HTERT RPE-1 (cell line): Measurements from ENCODE around the gene DCLK1.

Experiments
- in situ Hi-C: fragments of 300-500 bp; cut with MboI; formaldehyde crosslinking; loops from 4 replicates; pipeline ENCODE4 v1.14.3; 2020; ENCODE audit warnings: low sequenced_read_pairs

The DCLK1 gene

GRCh38 chr13:35876601-35877000 is 254.6 kb downstream of the DCLK1 start:
- in situ Hi-C loops: no loop called here

GRCh38 chr13:35874704-35875103 is 256.5 kb downstream of the DCLK1 start:
- in situ Hi-C loops: no loop called here

DNA sequence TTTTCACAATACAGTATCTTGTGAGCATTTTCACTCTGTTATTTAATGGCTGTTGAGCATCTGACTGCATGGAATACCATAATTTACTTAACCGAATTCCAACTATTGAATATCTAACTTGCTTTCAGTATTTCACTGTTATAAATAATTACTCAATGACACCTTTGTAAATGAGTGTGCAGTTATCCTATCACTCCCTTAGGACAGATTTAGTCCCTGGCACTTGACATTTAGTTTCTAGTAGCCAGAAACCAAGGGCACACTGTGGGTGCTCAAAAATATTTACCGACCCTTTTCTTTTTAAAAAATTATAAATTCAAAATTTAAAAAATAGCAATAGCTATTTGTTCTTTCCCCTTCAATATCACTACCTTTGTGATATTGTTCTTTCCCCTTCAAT is 258.8 kb downstream of the DCLK1 start:
- in situ Hi-C loops: no loop called here

- in situ Hi-C loops: no loop called here
These were observed 259.6 kb downstream of the DCLK1 start for GRCh38 chr13:35871561-35871960.

GRCh38 chr13:35866801-35867200 is 264.4 kb downstream of the DCLK1 start:
- in situ Hi-C loops: no loop called here

- in situ Hi-C loops: no loop called here
These were observed 265.6 kb downstream of the DCLK1 start for GRCh38 chr13:35865341-35866240.

- in situ Hi-C loops: no loop called here
These were observed 270.5 kb downstream of the DCLK1 start for GRCh38 chr13:35860661-35861060.

DNA sequence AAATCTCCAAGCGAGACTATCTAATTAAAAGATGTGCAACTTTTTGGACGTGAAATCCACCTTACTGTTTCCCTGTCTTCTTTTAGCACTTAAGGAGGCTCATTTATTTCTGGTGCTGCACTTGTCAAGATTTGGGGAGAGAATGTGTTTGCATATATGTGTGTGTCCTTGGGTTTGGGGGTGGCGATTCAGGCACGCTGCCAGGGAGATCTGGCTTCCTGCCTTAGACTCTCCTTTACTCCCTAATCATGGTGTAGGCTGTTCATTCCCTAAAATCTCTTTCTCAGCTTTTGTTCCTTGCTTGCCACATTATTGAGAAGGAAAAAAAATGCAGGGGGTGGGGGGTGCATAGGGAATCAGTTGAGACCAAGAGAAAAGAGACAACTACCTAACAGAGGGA is 271.2 kb downstream of the DCLK1 start:
- in situ Hi-C loops: no loop called here

DNA sequence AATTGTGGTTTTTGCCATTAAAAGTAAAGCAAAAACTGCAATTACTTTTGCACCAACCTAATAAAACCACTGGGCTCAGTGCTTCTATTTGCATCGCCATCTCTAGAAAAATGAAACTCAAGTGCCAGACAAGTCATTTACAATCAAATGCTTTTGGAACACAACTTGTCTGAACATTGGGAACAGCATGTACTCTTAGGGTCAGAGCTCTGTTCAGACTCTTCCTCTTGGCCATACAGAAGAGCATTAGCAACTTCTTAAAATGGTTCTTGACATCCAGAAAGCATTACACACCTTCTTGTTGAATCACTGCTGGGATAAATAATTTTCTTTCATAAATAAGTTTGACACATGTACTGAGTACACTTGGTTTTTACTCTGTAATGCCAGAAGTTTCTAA is 272.5 kb downstream of the DCLK1 start:
- in situ Hi-C loops: no loop called here

DNA sequence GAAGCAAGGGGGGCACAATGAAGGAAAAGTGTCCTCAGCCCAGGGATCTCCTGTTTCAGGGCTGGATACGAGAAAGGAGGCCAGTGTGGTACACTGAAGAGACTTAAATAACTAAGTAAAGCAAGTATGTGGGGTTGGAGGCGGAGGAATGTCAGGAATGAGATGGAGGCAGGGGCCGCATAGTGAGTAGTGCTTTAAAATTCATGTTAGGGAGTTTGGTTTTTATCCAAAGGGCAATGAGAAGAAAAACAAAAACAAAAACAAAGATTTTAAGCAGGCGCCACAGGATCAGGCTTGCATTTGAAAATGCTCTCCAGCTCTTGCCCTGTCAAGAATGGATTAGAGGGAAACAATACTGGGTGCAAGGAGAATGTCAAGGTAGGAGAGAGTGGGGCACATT is 273.4 kb downstream of the DCLK1 start:
- in situ Hi-C loops: no loop called here

DNA sequence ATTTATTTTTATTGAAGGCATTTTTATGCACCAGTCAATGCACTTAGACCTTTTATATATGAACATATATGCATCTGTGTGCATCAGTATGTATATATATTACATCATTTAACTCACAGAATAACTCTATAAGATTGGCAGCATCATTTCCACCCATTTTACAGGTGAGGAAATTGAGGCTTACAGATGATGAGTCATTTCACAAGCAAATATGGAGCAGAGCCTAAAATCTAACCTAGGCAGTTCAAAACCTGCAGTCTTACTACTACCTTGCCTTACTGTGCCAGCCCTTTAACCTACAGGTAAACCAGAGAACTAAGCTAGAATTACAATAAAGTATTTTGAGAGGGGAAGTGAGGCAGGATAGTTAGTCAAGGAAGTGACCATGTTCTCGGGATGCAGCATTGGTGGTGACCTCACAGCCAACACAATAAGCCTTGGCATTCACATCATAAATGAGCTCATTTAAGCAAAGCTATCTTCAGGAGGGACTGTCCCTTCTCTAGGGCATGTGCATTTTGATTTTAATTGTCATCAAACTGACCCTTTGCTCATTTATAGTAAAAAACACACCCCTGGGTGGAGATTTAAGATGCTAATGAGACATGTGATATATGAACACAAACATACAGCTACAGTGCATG is 274.3 kb downstream of the DCLK1 start:
- in situ Hi-C loops: no loop called here

DNA sequence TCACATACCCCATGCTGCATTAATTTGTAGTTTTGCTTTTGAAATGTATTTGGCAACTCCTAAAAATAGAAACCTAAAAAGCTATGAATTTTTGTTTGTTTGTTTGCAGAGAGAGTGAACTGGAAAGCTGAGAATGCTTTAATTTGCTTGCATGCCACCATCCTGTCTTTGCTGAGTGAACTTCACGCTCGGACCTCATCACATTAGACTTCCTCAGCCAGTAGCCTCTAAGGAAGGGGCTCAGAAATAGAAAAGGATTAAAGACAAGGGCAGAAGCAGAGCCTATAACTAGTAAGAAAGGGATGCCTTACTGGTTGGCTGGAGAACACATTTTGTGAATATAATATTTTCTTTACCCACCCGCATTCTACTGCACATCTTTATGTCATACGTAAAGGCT is 275.1 kb downstream of the DCLK1 start:
- in situ Hi-C loops: no loop called here

DNA sequence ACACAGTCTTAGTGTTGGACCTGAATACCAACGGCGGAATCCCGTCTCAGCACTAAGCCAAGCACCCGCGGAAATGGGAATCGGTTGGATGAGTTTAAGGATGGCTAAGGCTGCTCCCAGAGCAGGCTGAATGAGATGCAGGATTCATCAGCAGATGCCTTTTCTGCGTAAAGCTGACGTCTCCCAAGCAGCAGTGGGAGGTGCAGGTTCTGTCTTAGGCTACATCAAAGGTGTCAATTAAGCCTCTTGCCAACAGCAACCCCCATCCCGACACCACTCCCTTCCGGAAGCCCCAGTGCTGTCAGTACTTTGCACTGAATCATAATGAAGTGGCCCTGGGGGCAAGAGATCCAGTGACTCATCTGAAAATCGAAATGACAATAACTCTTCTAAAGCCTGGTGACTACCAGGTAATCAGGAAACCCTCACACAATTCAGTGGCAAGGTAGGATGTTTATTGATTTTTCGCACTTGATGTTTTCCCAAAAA is 275.6 kb downstream of the DCLK1 start:
- in situ Hi-C loops: no loop called here

DNA sequence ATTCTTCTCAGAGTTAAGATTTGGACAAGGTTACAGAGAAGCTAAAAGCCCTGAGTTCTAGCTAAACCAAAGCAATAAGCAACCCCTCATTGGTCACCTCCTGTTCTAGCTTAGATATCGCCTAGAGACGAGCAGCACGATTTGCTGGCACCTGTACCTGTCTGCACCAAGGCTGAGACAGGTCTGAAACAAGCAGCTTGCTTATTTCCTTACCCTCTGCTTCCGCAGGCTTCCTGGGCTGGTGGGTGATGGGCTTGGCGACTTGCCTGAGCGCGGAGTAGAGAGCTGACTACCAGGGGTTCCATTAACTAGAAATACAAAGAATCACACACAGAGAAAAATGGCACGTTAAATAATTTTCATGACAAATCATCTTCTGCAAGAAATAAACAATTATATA is 276.9 kb downstream of the DCLK1 start:
- in situ Hi-C loops: no loop called here

GRCh38 chr13:35851881-35852280 is 279.3 kb downstream of the DCLK1 start:
- in situ Hi-C loops: no loop called here

DNA sequence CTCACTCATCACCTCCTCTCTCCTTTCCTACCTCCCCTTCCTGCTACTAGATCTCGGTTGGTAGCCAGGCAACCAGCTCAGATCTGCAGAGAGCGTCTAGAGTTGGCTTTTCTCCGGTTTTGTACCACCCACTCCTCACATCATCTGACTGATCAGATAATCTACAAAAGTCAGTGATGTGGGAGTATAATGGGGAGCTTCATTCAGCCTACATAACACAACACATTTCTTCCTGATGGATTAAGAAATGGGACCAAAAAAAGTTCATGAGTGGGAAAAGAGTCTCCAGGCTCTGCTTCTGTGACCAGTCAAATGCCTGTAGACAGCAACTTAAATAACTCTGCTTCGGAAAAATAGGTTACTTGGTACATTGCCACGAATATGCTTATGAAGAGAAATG is 279.8 kb downstream of the DCLK1 start:
- in situ Hi-C loops: no loop called here

DNA sequence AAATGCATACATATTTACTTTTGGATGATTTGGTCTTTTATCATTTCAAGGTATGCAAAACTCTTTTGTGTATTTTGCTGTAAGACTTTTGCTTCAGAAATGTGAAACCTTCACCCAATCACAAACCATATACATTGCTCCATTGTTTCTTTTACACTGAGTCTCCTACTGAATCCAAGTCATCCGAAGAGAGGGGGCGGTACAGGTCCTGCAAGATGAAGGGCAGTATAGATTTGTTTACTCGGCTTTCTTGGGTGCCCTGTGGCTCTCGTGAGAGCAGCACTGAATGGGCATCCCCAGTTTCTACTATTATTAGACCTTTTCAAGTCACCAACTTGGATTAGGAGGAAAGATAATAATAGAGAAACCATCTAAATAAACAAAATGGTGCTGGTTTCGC is 280.6 kb downstream of the DCLK1 start:
- in situ Hi-C loops: no loop called here

DNA sequence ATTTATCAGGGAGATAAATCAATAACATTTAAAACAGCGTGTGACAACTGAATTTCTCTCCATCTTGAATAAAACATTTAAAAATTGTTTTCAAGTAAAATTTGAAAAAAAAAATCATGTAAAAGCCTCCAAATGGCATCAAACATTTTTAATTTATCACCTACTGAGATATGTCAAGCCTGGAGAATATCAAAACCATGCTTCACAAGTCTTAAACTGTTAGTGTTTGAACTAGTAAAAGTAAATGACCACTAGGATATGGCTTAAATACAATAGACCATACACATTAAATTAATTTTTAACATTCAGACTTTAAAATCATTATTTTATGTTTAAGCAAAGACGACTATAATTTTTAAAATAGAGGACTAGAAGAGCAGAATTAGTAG is 281.9 kb downstream of the DCLK1 start:
- in situ Hi-C loops: no loop called here

- in situ Hi-C loops: no loop called here
These were observed 282.6 kb downstream of the DCLK1 start for GRCh38 chr13:35848336-35849255.

- in situ Hi-C loops: no loop called here
These were observed 287.9 kb downstream of the DCLK1 start for GRCh38 chr13:35843272-35843671.

GRCh38 chr13:35841060-35841521 is 290.1 kb downstream of the DCLK1 start:
- in situ Hi-C loops: no loop called here
